Hypothalamus (tissue), 51 donors: ENCODE results near the gene SFXN4.
"Not testable (repeated sequence)": the region's sequence is repeated elsewhere in the genome, so short reads cannot be mapped to it uniquely, and the experiment has no call there.

Source experiments
- DNase-seq, 51 donors: peaks; one replicate each; lab custom pipeline; 2025; lab: John Stamatoyannopoulos, UW

The SFXN4 gene

GRCh38 chr10:119149157-119149556 is 16.4 kb downstream of the SFXN4 start:
- DNase-seq = no peak

- no peak for DNase-seq
These were observed 21.9 kb downstream of the SFXN4 start for GRCh38 chr10:119143657-119144056.

- no peak for DNase-seq
These were observed 24.8 kb downstream of the SFXN4 start for GRCh38 chr10:119140603-119141245.

GRCh38 chr10:119139464-119140067 is 25.9 kb downstream of the SFXN4 start:
- peak in 12 of 51 donors; percentile 1 to 46 (median 18) for DNase-seq

GRCh38 chr10:119138346-119139306 is 26.9 kb downstream of the SFXN4 start:
- DNase-seq = no peak

- not testable (repeated sequence) for DNase-seq
These were observed 27.6 kb downstream of the SFXN4 start for GRCh38 chr10:119137878-119138277.

- DNase-seq = no peak
These were observed 29.4 kb downstream of the SFXN4 start for GRCh38 chr10:119136084-119136483.

- DNase-seq = no peak
These were observed 30.0 kb downstream of the SFXN4 start for GRCh38 chr10:119135513-119135881.

GRCh38 chr10:119133949-119134348 is 31.6 kb downstream of the SFXN4 start:
- DNase-seq = no peak

GRCh38 chr10:119132521-119133345 is 32.8 kb downstream of the SFXN4 start:
- peak in 26 of 51 donors; percentile 7 to 64 (median 35) for DNase-seq

GRCh38 chr10:119131512-119132240 is 33.8 kb downstream of the SFXN4 start:
- DNase-seq = peak in 3 of 51 donors; percentile 6 to 31 (median 6)

GRCh38 chr10:119129721-119130120 is 35.8 kb downstream of the SFXN4 start:
- no peak for DNase-seq

- DNase-seq = no peak
These were observed 39.6 kb downstream of the SFXN4 start for GRCh38 chr10:119125942-119126341.

GRCh38 chr10:119120875-119121274 is 44.6 kb downstream of the SFXN4 start:
- no peak for DNase-seq

- DNase-seq = no peak
These were observed 45.1 kb downstream of the SFXN4 start for GRCh38 chr10:119120413-119120867.

GRCh38 chr10:119119400-119119799 is 46.1 kb downstream of the SFXN4 start:
- DNase-seq = no peak

- no peak for DNase-seq
These were observed 47.3 kb downstream of the SFXN4 start for GRCh38 chr10:119118231-119118630.

- DNase-seq = no peak
These were observed 49.1 kb downstream of the SFXN4 start for GRCh38 chr10:119116326-119116951.

- no peak for DNase-seq
These were observed 49.6 kb downstream of the SFXN4 start for GRCh38 chr10:119115926-119116325.
